GM10266 (cell line): ENCODE data around the gene KXD1.

Experiments
- DNase-seq: peaks from one replicate; pipeline ENCODE4 v3.0.0; 2012; ENCODE audit errors: extremely low spot score
- TF ChIP-seq, protein P1 (sequence below): IDR thresholded peaks from 2 replicates; pipeline ENCODE4 v1.5.1; 2012; ENCODE audit warnings: mild to moderate bottlenecking, low read depth; ENCODE audit not compliant: control insufficient read depth, insufficient read depth; ENCODE audit errors: missing control alignments

The KXD1 gene

GRCh38 chr19:18613589-18614234, 56.0 kb downstream of the KXD1 start:
- TF ChIP-seq, protein P1, sequence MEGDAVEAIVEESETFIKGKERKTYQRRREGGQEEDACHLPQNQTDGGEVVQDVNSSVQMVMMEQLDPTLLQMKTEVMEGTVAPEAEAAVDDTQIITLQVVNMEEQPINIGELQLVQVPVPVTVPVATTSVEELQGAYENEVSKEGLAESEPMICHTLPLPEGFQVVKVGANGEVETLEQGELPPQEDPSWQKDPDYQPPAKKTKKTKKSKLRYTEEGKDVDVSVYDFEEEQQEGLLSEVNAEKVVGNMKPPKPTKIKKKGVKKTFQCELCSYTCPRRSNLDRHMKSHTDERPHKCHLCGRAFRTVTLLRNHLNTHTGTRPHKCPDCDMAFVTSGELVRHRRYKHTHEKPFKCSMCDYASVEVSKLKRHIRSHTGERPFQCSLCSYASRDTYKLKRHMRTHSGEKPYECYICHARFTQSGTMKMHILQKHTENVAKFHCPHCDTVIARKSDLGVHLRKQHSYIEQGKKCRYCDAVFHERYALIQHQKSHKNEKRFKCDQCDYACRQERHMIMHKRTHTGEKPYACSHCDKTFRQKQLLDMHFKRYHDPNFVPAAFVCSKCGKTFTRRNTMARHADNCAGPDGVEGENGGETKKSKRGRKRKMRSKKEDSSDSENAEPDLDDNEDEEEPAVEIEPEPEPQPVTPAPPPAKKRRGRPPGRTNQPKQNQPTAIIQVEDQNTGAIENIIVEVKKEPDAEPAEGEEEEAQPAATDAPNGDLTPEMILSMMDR = no peak
- DNase-seq = no peak

DNA sequence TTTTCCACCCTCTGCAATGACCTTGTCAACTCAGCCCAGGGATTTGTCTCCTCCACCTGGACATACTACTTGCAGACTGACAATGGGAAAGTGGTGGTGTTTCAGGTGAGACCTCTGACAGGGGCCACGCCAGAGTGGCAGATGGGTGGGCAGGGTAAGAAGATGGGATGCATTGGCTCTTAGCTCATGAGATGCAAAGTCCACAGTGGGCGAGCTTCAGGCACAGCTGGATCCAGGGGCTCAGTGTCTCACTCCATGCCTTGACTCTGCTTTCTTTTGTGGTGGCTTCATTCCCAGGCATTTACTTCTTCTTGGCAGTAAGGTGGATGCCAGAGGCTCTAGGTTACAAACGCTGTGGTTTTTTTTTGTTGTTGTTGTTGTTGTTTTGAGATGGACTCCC, 58.4 kb downstream of the KXD1 start:
- no peak for DNase-seq
- TF ChIP-seq, protein P1 = no peak

DNA sequence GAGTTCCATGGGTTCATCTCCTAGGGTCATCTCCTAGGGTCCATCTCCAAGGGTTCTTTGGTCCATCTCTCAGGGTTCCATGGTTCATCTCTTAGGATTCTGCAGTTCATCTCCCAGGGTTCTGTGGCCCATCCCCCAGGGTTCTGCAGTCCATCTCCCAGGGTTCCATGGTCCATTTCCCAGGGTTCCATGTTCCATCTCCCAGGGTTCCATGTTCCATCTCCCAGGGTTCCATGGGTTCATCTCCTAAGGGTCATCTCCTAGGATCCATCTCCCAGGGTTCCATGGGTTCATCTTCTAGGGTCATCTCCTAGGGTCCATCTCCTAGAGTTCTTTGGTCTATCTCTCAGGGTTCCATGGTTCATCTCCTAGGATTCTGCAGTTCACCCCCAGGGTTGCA, 59.9 kb downstream of the KXD1 start:
- no peak for DNase-seq
- TF ChIP-seq, protein P1 = no peak

DNA sequence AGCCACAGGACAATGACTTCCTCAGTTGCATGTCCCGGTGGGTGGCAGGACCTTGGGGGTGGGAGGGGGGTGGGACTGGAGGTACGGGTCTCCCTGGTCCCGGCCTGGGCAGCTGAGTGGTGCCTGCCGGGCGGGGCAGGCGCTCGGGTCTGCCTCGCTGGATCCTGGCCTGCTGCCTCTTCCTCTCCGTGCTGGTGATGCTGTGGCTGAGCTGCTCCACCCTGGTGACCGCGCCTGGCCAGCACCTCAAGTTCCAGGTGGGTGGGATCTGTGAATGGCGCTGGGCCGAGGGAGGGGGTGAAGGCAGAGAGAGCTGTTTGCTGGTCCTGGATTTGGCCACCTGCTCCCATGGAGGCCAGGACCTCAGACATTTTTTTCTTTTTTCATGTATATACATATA, 60.6 kb downstream of the KXD1 start:
- DNase-seq = no peak
- TF ChIP-seq, protein P1 = no peak
